Spleen (tissue), 11 donors: ENCODE data around the gene ACSL5. TPM values are rescaled to one million over a fixed set of nuclear protein-coding genes. Genes with fewer than 3 reads are reported as not detected.

Experiments used
- DNase-seq: peaks from one replicate; pipeline ENCODE4 v3.0.0-alpha.2; 2020
- H3K27ac ChIP-seq, 8 donors: fragments of 200-600 bp; sonication (generic) in 7 of 8; 1 replicate in 4 of 8; 2 replicates in 4 of 8; pipeline versions ENCODE4 v1.5.0 to v1.8.0; 2016 to 2021; ENCODE audit warnings: inconsistent platforms in 4 of 8, mild to moderate bottlenecking in 4 of 8, moderate library complexity in 1 of 8
- H3K27me3 ChIP-seq, 7 donors: fragments of 200-600 bp; sonication (generic) in 6 of 7; replicated peaks in 1 of 7; 1 replicate in 4 of 7; 2 replicates in 3 of 7; pipeline versions ENCODE4 v1.5.0 to v1.8.0; 2016 to 2021; ENCODE audit warnings: inconsistent platforms in 3 of 7, mild to moderate bottlenecking in 1 of 7
- H3K36me3 ChIP-seq, 6 donors: fragments of 200-600 bp; sonication (generic) in 5 of 6; 1 replicate in 4 of 6; 2 replicates in 2 of 6; pipeline versions ENCODE4 v1.5.0 to v1.8.0; 2016 to 2021; ENCODE audit warnings: inconsistent platforms in 2 of 6
- H3K4me1 ChIP-seq, 6 donors: fragments of 200-600 bp; sonication (generic) in 5 of 6; 1 replicate in 3 of 6; 2 replicates in 3 of 6; pipeline versions ENCODE4 v1.5.0 to v1.8.0; 2016 to 2021; ENCODE audit warnings: inconsistent platforms in 3 of 6
- H3K4me3 ChIP-seq, 8 donors: fragments of 200-600 bp; sonication (generic) in 7 of 8; 1 replicate in 4 of 8; 2 replicates in 4 of 8; pipeline versions ENCODE4 v1.5.0 to v1.8.0; 2016 to 2021; ENCODE audit warnings: inconsistent platforms in 4 of 8, mild to moderate bottlenecking in 4 of 8, moderate library complexity in 2 of 8
- H3K9me3 ChIP-seq, 8 donors: fragments of 200-600 bp; sonication (generic) in 7 of 8; 1 replicate in 4 of 8; 2 replicates in 4 of 8; pipeline versions ENCODE4 v1.5.0 to v1.8.0; 2016 to 2021; ENCODE audit warnings: inconsistent platforms in 4 of 8
- CTCF ChIP-seq, 11 experiments: fragments of 200-600 bp in 7 of 11; fragments of 450-650 bp in 4 of 11; sonication (generic) in 4 of 11; IDR thresholded peaks in 8 of 11; conservative IDR thresholded peaks in 3 of 11; 1 replicate in 7 of 11; 2 replicates in 4 of 11; pipeline versions ENCODE4 v1.4.0 to v1.8.0; 2016 to 2021; ENCODE audit warnings: antibody characterized with exemption in 11 of 11, inconsistent platforms in 4 of 11, mild to moderate bottlenecking in 1 of 11
- POLR2A ChIP-seq, 3 donors: fragments of 450-650 bp; IDR thresholded peaks; one replicate each; pipeline ENCODE4 v1.5.1; 2017; ENCODE audit warnings: antibody characterized with exemption in 3 of 3, mild to moderate bottlenecking in 1 of 3
- POLR2AphosphoS5 ChIP-seq, 3 donors: sonication (generic); formaldehyde crosslinking; IDR thresholded peaks; one replicate each; pipeline ENCODE4 v1.5.1; 2017; ENCODE audit warnings: antibody characterized with exemption in 3 of 3
- WGBS, 5 donors: extraction: QIAGEN DNeasy Blood & Tissue Kit in 3 of 5; methylation state at CpG; one replicate each; pipeline versions ENCODE4 v1.1.5 to v1.1.7; 2013 to 2018; 5-methylcytosine and 5-hydroxymethylcytosine counted together
- intact Hi-C: fragments of 100-400 bp; cut with DNase I; formaldehyde crosslinking; loops from one replicate; pipeline ENCODE4 v1.15.0; 2023; ENCODE audit warnings: low total_unique reads
- polyA plus RNA-seq, 3 donors: library from polyadenylated mRNA; stranded (reverse); fragments of 200-250 nt; gene quantifications; one replicate each; pipeline ENCODE4 v1.2.1, GENCODE V29; 2013
- total RNA-seq, 7 donors: library from RNA; depleted of rRNA in 3 of 7; stranded (reverse); fragments of >200 nt in 3 of 7; fragmentation: NEBNext Ultra II Directional in 4 of 7; extraction: Animal tissue kit (Norgen Biotek cat#: 25700) in 4 of 7; gene quantifications; one replicate each; pipeline versions ENCODE4 v1.1.0 to v1.2.1, GENCODE V29; 2016 to 2021
- donor health status: healthy with polysubstance abuse.
- donor health status: DM: no; HTN: no; CAD: no; lungs with moderate emphysema.
- donor health status: DM: no; HTN: no; CAD: no.
- donor health status: Bipolar disorder and iron deficiency.
- donor health status: healthy.
- donor health status: DM: no; HTN: no; CAD: no.
- donor health status: DM: yes; HTN: yes; CAD: no.

Gene ACSL5
- total and polyA plus RNA-seq, 10 donors: 18.6 to 49.4 (median 42.8) TPM

- intact Hi-C loops: no loop called here
- TF ChIP-seq POLR2A (IDR thresholded peaks at IDR 0.05) (no peak), CTCF (IDR thresholded peaks at IDR 0.05 in 8 of 11, conservative IDR thresholded peaks at IDR 0.05 in 3 of 11) (no peak), POLR2AphosphoS5 (IDR thresholded peaks at IDR 0.05) (no peak)
- 42 to 55% (median 50%) methylated on average over 5 of the region's 5 CpGs for WGBS, 5 donors
- DNase-seq: no peak
- Histone ChIP-seq H3K36me3 (no peaks in the 10 kb centered on the region), H3K4me3 (no peak overlapping the region), H3K9me3 (no peaks in the 10 kb centered on the region), H3K4me1 (no peaks in the 10 kb centered on the region), H3K27me3 (no peaks in the 10 kb centered on the region), H3K27ac (no peak overlapping the region)
Measured at GRCh38 chr10:112335111-112335867, 38.6 kb upstream of the ACSL5 start.

GRCh38 chr10:112335868-112336265, 38.0 kb upstream of the ACSL5 start:
- 33 to 72% (median 52%) methylated on average over 4 of the region's 4 CpGs for WGBS, 5 donors
- TF ChIP-seq POLR2A (IDR thresholded peaks at IDR 0.05): no peak
- TF ChIP-seq POLR2AphosphoS5 (IDR thresholded peaks at IDR 0.05): no peak
- TF ChIP-seq CTCF (IDR thresholded peaks at IDR 0.05 in 8 of 11, conservative IDR thresholded peaks at IDR 0.05 in 3 of 11): no peak
- H3K4me3 ChIP-seq: no peak overlapping the region
- no peaks in the 10 kb centered on the region for H3K9me3 ChIP-seq
- intact Hi-C loops: no loop called here
- H3K27me3 ChIP-seq: no peaks in the 10 kb centered on the region
- DNase-seq: no peak
- H3K4me1 ChIP-seq: no peaks in the 10 kb centered on the region
- H3K36me3 ChIP-seq: no peaks in the 10 kb centered on the region
- H3K27ac ChIP-seq: no peak overlapping the region

GRCh38 chr10:112336556-112337201, 37.2 kb upstream of the ACSL5 start:
- Histone ChIP-seq H3K27ac (no peak overlapping the region), H3K27me3 (no peaks in the 10 kb centered on the region), H3K36me3 (no peaks in the 10 kb centered on the region)

More at GRCh38 chr10:112336556-112337201, 37.2 kb upstream of the ACSL5 start:
- Histone ChIP-seq H3K4me3 (no peak overlapping the region), H3K4me1 (no peaks in the 10 kb centered on the region), H3K9me3 (no peaks in the 10 kb centered on the region)
- intact Hi-C loops: no loop called here
- DNase-seq: no peak
- no peak for TF ChIP-seq POLR2AphosphoS5 (IDR thresholded peaks at IDR 0.05)
- TF ChIP-seq CTCF (IDR thresholded peaks at IDR 0.05 in 8 of 11, conservative IDR thresholded peaks at IDR 0.05 in 3 of 11): no peak
- no peak for TF ChIP-seq POLR2A (IDR thresholded peaks at IDR 0.05)
- 77 to 88% (median 79%) methylated on average over 5 of the region's 5 CpGs for WGBS, 5 donors
